Stromal cell of bone marrow (primary cell): ENCODE results near the gene TTC13.

Source experiments
- DNase-seq: peaks from one replicate; pipeline ENCODE4 v3.0.0-alpha.2; 2012; ENCODE audit warnings: low read depth

TTC13 gene

GRCh38 chr1:230943048-230943593, 35.5 kb downstream of the TTC13 start:
- no peak for DNase-seq

- peak; percentile 23 for DNase-seq
Observed at GRCh38 chr1:230940848-230941247, 37.8 kb downstream of the TTC13 start.

- DNase-seq, result no peak
Observed at GRCh38 chr1:230939806-230940489, 38.7 kb downstream of the TTC13 start.

GRCh38 chr1:230938924-230939368, 39.7 kb downstream of the TTC13 start:
- DNase-seq, result no peak

- peak; percentile 14 for DNase-seq
Observed at GRCh38 chr1:230937371-230937770, 41.3 kb downstream of the TTC13 start.

- DNase-seq, result no peak
Observed at GRCh38 chr1:230936475-230936874, 42.2 kb downstream of the TTC13 start.

GRCh38 chr1:230935852-230936251, 42.8 kb downstream of the TTC13 start:
- no peak for DNase-seq

GRCh38 chr1:230930986-230931385, 47.7 kb downstream of the TTC13 start:
- no peak for DNase-seq

- no peak for DNase-seq
Observed at GRCh38 chr1:230926182-230926581, 52.5 kb downstream of the TTC13 start.

- DNase-seq, result no peak
Observed at GRCh38 chr1:230925608-230926007, 53.1 kb downstream of the TTC13 start.

- DNase-seq, result no peak
Observed at GRCh38 chr1:230923176-230923575, 55.5 kb downstream of the TTC13 start.

GRCh38 chr1:230922620-230923019, 56.0 kb downstream of the TTC13 start:
- DNase-seq, result no peak

- DNase-seq, result no peak
Observed at GRCh38 chr1:230919207-230919606, 59.5 kb downstream of the TTC13 start.

- peak; percentile 53 for DNase-seq
Observed at GRCh38 chr1:230917284-230918135, 61.2 kb downstream of the TTC13 start.

- no peak for DNase-seq
Observed at GRCh38 chr1:230916587-230917283, 61.9 kb downstream of the TTC13 start.

- DNase-seq, result no peak
Observed at GRCh38 chr1:230915078-230915477, 63.6 kb downstream of the TTC13 start.

GRCh38 chr1:230913496-230913895, 65.2 kb downstream of the TTC13 start:
- DNase-seq, result peak; percentile 54

- no peak for DNase-seq
Observed at GRCh38 chr1:230910755-230911117, 67.9 kb downstream of the TTC13 start.

GRCh38 chr1:230909974-230910754, 68.5 kb downstream of the TTC13 start:
- no peak for DNase-seq

GRCh38 chr1:230907472-230908205, 71.0 kb downstream of the TTC13 start:
- no peak for DNase-seq

- DNase-seq, result no peak
Observed at GRCh38 chr1:230906226-230906625, 72.4 kb downstream of the TTC13 start.
